ENCODE results near the gene FICD.
"Not testable (repeated sequence)": the region's sequence is repeated elsewhere in the genome, so short reads cannot be mapped to it uniquely, and the experiment has no call there.

- TF ChIP-seq POLR2AphosphoS2 (conservative IDR thresholded peaks at IDR 0.05; ENCODE audit: low read length); CHD2 (IDR thresholded peaks at IDR 0.05; ENCODE audit: low read length, partially characterized antibody); CTCF (IDR thresholded peaks at IDR 0.05); REST (IDR thresholded peaks at IDR 0.05); MAX (IDR thresholded peaks at IDR 0.05): not testable (repeated sequence)
These were observed 28.0 kb upstream of the FICD start for GRCh38 chr12:108487029-108487428.

All from A549 (cell line).